ENCODE results near the gene CALU.

GRCh38 chr7:128763541-128763940, 24.4 kb downstream of the CALU start:
- no peak for TF ChIP-seq EZH2 (IDR thresholded peaks at IDR 0.05; ENCODE audit: borderline replicate concordance, insufficient read depth, low read depth, low read length, poor library complexity, severe bottlenecking)
- TF ChIP-seq CTCF (IDR thresholded peaks at IDR 0.05) = no peak

All from B cell (primary cell).